Adrenal gland (tissue), 12 donors: Measurements from ENCODE around the gene PRPF19. TPM values are rescaled to one million over a fixed set of nuclear protein-coding genes. Genes with fewer than 3 reads are reported as not detected.

Experiments used
- DNase-seq, 7 donors: peaks; one replicate each; pipeline ENCODE4 v3.0.0-alpha.2; 2019 to 2020
- H3K27ac ChIP-seq, 5 donors: fragments of 200-600 bp; sonication (generic) in 4 of 5; 1 replicate in 3 of 5; 2 replicates in 2 of 5; pipeline versions ENCODE4 v1.5.1 to v1.8.0; 2016 to 2020; ENCODE audit warnings: mild to moderate bottlenecking in 1 of 5
- H3K27me3 ChIP-seq: fragments of 200-600 bp; 2 replicates; pipeline ENCODE4 v1.8.0; 2021
- H3K36me3 ChIP-seq, 2 donors: fragments of 200-600 bp; replicated peaks in 1 of 2; 1 replicate in 1 of 2; 2 replicates in 1 of 2; pipeline versions ENCODE4 v1.5.1 to v1.8.0; 2018 to 2022
- H3K4me1 ChIP-seq, 2 donors: fragments of 200-600 bp; replicated peaks in 1 of 2; 1 replicate in 1 of 2; 2 replicates in 1 of 2; pipeline versions ENCODE4 v1.5.1 to v1.8.0; 2018 to 2021
- H3K4me3 ChIP-seq, 4 donors: fragments of 200-600 bp; sonication (generic) in 3 of 4; one replicate each; pipeline ENCODE4 v1.5.1; 2016 to 2018
- H3K9me3 ChIP-seq, 3 donors: fragments of 200-600 bp; sonication (generic) in 1 of 3; replicated peaks in 1 of 3; 1 replicate in 2 of 3; 2 replicates in 1 of 3; pipeline versions ENCODE4 v1.5.1 to v1.8.0; 2016 to 2021
- POLR2A ChIP-seq, 2 donors: fragments of 450-650 bp; IDR thresholded peaks; one replicate each; pipeline ENCODE4 v1.6.1; 2017; ENCODE audit warnings: antibody characterized with exemption in 2 of 2, mild to moderate bottlenecking in 2 of 2, moderate library complexity in 1 of 2
- WGBS, 4 donors: extraction: QIAGEN DNeasy Blood & Tissue Kit in 2 of 4; methylation state at CpG; one replicate each; pipeline versions ENCODE4 v1.1.5 to v1.1.7; 2013 to 2017; 5-methylcytosine and 5-hydroxymethylcytosine counted together
- intact Hi-C, 2 donors: fragments of 100-400 bp; cut with DNase I; formaldehyde crosslinking; loops; one replicate each; pipeline versions ENCODE4 v1.14.1 to v1.15.0; 2022 to 2023
- polyA plus RNA-seq, 3 donors: library from polyadenylated mRNA; stranded (reverse); fragments of 200-250 nt in 2 of 3; fragments of 350-450 nt in 1 of 3; fragmentation: Illumina TruSeq in 1 of 3; extraction: RNeasy Lipid Tissue Mini Kit (QIAGEN cat#74804) in 1 of 3; gene quantifications; one replicate each; pipeline ENCODE4 v1.2.3, GENCODE V29; 2013 to 2014
- total RNA-seq, 9 donors: library from RNA; depleted of rRNA in 4 of 9; stranded (reverse); fragments of >200 nt in 4 of 9; fragments of 120-200 nt in 1 of 9; fragmentation: NEBNext Ultra II Directional in 1 of 9; extraction: Animal tissue kit (Norgen Biotek cat#: 25700) in 1 of 9; gene quantifications; one replicate each; pipeline versions ENCODE4 v1.1.0 to v1.2.4, GENCODE V29; 2013 to 2023
- TF ChIP-seq, protein P1 (sequence below), 6 experiments: fragments of 450-650 bp in 4 of 6; fragments of 200-600 bp in 2 of 6; sonication (generic) in 1 of 6; IDR thresholded peaks; 1 replicate in 5 of 6; 2 replicates in 1 of 6; pipeline versions ENCODE4 v1.5.1 to v1.8.0; 2016 to 2021; ENCODE audit warnings: antibody characterized with exemption in 6 of 6, mild to moderate bottlenecking in 2 of 6, moderate library complexity in 1 of 6
- donor health status: healthy with polysubstance abuse.
- donor health status: Bipolar disorder and iron deficiency.
- donor health status: DM: yes; HTN: yes; CAD: no.
- donor health status: DM: no; HTN: no; CAD: no.
- donor health status: DM: no; HTN: no; CAD: no.
- donor health status: DM: yes; HTN: yes; CAD: no.

PRPF19 gene
- total and polyA plus RNA-seq, 12 donors: 45.5 to 129 (median 100.0) TPM

DNA sequence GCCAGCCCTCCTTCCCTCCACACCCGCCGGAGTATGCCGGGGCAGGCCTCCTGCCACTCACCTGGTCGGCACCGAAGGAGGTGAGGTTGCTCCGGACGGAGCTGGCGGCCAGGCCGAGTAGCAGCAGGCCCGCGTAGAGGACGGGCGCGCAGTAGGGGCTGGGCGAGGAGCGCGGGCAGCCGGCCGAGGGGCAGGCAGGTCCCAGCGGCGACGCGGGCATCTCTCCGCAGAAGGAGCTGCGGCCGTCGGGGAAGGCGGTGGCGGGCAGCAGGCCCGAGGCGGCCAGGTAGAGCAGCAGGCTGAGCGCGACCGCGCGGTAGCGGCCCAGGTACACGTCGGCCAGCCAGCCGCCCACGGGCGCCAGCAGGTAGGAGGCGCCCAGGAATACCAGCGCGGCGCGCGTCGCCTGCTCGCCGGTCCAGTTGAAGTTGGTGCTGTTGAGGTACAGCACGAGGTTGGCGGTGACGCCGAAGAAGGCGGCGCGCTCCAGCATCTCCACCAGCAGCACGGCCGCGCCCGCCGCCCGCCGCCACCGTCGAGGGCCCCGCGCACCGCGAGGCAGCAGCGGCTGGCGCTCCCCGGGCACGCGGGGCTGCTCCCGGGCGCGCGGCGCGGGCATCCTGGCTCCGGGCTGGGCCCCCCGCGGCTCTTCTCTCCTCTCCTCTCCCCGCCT lies 44.7 kb upstream of the PRPF19 start:
- no peak for DNase-seq
- H3K4me3 ChIP-seq: peak overlapping the region; percentile 16 to 62 (median 28)
- TF ChIP-seq, protein P1, sequence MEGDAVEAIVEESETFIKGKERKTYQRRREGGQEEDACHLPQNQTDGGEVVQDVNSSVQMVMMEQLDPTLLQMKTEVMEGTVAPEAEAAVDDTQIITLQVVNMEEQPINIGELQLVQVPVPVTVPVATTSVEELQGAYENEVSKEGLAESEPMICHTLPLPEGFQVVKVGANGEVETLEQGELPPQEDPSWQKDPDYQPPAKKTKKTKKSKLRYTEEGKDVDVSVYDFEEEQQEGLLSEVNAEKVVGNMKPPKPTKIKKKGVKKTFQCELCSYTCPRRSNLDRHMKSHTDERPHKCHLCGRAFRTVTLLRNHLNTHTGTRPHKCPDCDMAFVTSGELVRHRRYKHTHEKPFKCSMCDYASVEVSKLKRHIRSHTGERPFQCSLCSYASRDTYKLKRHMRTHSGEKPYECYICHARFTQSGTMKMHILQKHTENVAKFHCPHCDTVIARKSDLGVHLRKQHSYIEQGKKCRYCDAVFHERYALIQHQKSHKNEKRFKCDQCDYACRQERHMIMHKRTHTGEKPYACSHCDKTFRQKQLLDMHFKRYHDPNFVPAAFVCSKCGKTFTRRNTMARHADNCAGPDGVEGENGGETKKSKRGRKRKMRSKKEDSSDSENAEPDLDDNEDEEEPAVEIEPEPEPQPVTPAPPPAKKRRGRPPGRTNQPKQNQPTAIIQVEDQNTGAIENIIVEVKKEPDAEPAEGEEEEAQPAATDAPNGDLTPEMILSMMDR (IDR thresholded peaks at IDR 0.05): no peak
- TF ChIP-seq POLR2A (IDR thresholded peaks at IDR 0.05): no peak
- H3K9me3 ChIP-seq: no peaks in the 10 kb centered on the region
- H3K27me3 ChIP-seq: peaks cover 4% of the 10 kb centered on the region
- intact Hi-C loops: no loop called here
- 12 to 44% (median 15%) methylated on average over 3 to 86 of the region's 86 CpGs for WGBS, 4 donors
- H3K36me3 ChIP-seq: peaks cover 0 to 3% of the 10 kb centered on the region in 2 donors
- H3K27ac ChIP-seq: peak overlapping the region in 3 of 5 donors; percentile 26 to 91 (median 64)
- H3K4me1 ChIP-seq: no peaks in the 10 kb centered on the region

DNA sequence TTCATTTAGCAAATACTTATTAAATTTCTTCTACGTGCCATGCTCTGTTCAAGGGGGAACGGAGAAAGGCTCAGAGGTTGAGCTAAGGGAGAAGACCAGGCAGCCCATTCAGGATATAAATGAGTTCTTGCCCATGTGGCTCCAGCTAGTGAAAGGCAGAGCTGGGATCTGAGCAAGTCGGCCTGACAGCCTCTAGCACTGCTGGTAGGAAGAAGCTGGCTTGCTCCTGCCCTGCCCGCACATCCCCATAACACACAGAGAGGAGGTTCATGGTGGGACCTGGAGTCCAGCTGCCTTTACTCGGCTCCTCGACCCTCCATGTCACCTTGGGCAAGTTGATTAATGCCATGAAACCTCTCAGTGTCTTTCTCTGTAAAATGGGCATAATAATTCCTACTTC lies 43.6 kb upstream of the PRPF19 start:
- intact Hi-C loops: no loop called here
- Histone ChIP-seq H3K27ac (no peak overlapping the region), H3K4me1 (no peaks in the 10 kb centered on the region), H3K9me3 (no peaks in the 10 kb centered on the region), H3K4me3 (peak overlapping the region in 1 of 4 donors; percentile 62), H3K27me3 (peaks cover 4% of the 10 kb centered on the region), H3K36me3 (peaks cover 0 to 5% of the 10 kb centered on the region in 2 donors)
- WGBS, 4 donors: 71 to 78% (median 75%) methylated on average over 4 to 6 of the region's 6 CpGs
- no peak for DNase-seq
- no peak for TF ChIP-seq POLR2A (IDR thresholded peaks at IDR 0.05)
- TF ChIP-seq, protein P1 (IDR thresholded peaks at IDR 0.05): no peak

DNA sequence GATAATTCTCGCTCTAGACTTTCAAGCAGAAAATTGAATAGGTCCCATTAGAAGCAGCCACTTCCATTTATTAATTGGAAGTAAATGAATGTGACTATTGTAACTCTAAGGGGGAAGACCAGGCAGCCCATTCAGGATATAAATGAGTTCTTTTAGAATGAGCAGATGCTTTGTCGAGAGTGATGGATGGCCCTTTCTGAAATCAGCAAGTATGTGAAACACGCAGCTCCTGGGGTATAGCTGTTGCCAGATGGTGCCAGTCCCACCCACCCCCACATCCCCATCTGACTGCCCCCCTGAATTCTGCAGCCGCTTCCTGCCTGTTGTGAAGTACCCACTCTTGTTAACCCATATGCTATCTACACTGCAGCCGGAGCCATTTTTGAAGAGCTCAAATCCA lies 41.9 kb upstream of the PRPF19 start:
- no peak for DNase-seq
- intact Hi-C loops: no loop called here
- H3K4me1 ChIP-seq: no peaks in the 10 kb centered on the region
- TF ChIP-seq, protein P1 (IDR thresholded peaks at IDR 0.05): no peak
- no peak for TF ChIP-seq POLR2A (IDR thresholded peaks at IDR 0.05)
- H3K9me3 ChIP-seq: no peaks in the 10 kb centered on the region
- H3K27me3 ChIP-seq: peaks cover 4% of the 10 kb centered on the region
- 81 to 85% (median 83%) methylated on average over 4 to 5 of the region's 5 CpGs for WGBS, 4 donors
- H3K36me3 ChIP-seq: peaks cover 0 to 5% of the 10 kb centered on the region in 2 donors
- H3K4me3 ChIP-seq: no peak overlapping the region
- no peak overlapping the region for H3K27ac ChIP-seq

DNA sequence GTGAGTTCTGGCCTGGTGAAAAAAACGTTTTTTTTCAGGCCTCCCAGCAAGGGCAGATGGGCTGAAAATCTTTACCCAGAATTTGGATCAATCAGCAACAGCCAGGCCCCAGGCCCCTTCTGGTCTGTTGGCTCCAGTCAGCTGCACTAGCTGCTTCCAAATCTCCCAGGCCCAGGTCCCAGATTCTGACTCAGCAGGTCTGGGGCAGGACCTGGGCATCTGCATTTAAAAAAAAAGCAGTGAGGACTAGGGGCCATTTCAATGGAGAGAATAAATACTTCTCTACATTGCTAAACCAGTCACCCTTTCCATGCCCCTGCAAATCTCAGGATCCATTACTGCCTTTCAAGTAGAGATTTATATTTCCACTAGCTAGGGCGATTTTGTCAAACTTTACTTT lies 41.3 kb upstream of the PRPF19 start:
- Histone ChIP-seq H3K4me1 (no peaks in the 10 kb centered on the region), H3K36me3 (peaks cover 0 to 5% of the 10 kb centered on the region in 2 donors), H3K27me3 (peaks cover 4% of the 10 kb centered on the region), H3K4me3 (no peak overlapping the region), H3K9me3 (no peaks in the 10 kb centered on the region), H3K27ac (no peak overlapping the region)
- WGBS, 4 donors: 50 to 52% (median 52%) methylated on average over 2 of the region's 2 CpGs
- intact Hi-C loops: no loop called here
- TF ChIP-seq POLR2A (IDR thresholded peaks at IDR 0.05): no peak
- TF ChIP-seq, protein P1 (IDR thresholded peaks at IDR 0.05): no peak
- DNase-seq: no peak
